AG04449 (cell line): Measurements from ENCODE around the gene EXOC4.

Experiments used
- CTCF ChIA-PET: fragments of 350-600 bp; formaldehyde crosslinking; extraction: SDS; loops from one replicate; lab custom pipeline; 2021; ENCODE audit warnings: antibody characterized with exemption; lab: Yijun Ruan, JAX
- POLR2A ChIA-PET: fragments of 400-600, 350-600 bp; formaldehyde crosslinking; extraction: SDS; loops from one replicate; lab custom pipeline; 2020; ENCODE audit warnings: antibody characterized with exemption, inconsistent platforms; lab: Yijun Ruan, JAX
- DNase-seq: peaks from one replicate; pipeline ENCODE4 v3.0.0-alpha.2; 2010; ENCODE audit warnings: low read depth, low spot score
- H3K4me3 ChIP-seq: 2 replicates; pipeline ENCODE4 v1.5.1; 2011; ENCODE audit warnings: low read depth, mild to moderate bottlenecking, control low read depth, low read length
- CTCF ChIP-seq: IDR thresholded peaks from one replicate; pipeline ENCODE4 v1.5.1; 2011; ENCODE audit warnings: mild to moderate bottlenecking, moderate library complexity, low read length, control low read depth, inconsistent platforms; ENCODE audit not compliant: insufficient read depth; ENCODE audit errors: missing control alignments

Gene EXOC4

GRCh38 chr7:133923974-133924373 lies 671.1 kb downstream of the EXOC4 start:
- ChIA-PET POLR2A (no interaction called here), CTCF (no interaction called here)
- TF ChIP-seq CTCF = no peak
- no peak for DNase-seq
- no peak overlapping the region for H3K4me3 ChIP-seq

- H3K4me3 ChIP-seq = no peak overlapping the region
- DNase-seq = no peak
- TF ChIP-seq CTCF = no peak
- ChIA-PET CTCF (interaction anchor here (1.2 kb wide), 1 partner anchor 23 kb away, joined by 3 read pairs; no protein-coding TSS in a partner anchor), POLR2A (no interaction called here)
These were observed 678.2 kb downstream of the EXOC4 start for GRCh38 chr7:133931053-133931452.

GRCh38 chr7:133932591-133932990 lies 679.7 kb downstream of the EXOC4 start:
- POLR2A ChIA-PET = no interaction called here
- CTCF ChIA-PET = no interaction called here
- no peak for TF ChIP-seq CTCF

GRCh38 chr7:133934262-133934976 lies 681.5 kb downstream of the EXOC4 start:
- no peak overlapping the region for H3K4me3 ChIP-seq
- CTCF ChIA-PET = interaction anchor here (0.7 to 1.0 kb wide), 2 partner anchors 207 to 354 kb away, joined by 3 read pairs; no protein-coding TSS in a partner anchor
- TF ChIP-seq CTCF = no peak
- no peak for DNase-seq
- POLR2A ChIA-PET = no interaction called here

More at GRCh38 chr7:133932591-133932990, 679.7 kb downstream of the EXOC4 start:
- no peak overlapping the region for H3K4me3 ChIP-seq
- DNase-seq = no peak

- ChIA-PET POLR2A (no interaction called here), CTCF (interaction anchor here (0.7 to 1.0 kb wide), 2 partner anchors 206 to 354 kb away, joined by 3 read pairs; no protein-coding TSS in a partner anchor)
These were observed 682.1 kb downstream of the EXOC4 start for GRCh38 chr7:133934977-133935330.

More at GRCh38 chr7:133934977-133935330, 682.1 kb downstream of the EXOC4 start:
- no peak overlapping the region for H3K4me3 ChIP-seq
- no peak for DNase-seq
- no peak for TF ChIP-seq CTCF
